GM23338 (cell line): ENCODE results near the gene PIAS1. TPM values are rescaled to one million over a fixed set of nuclear protein-coding genes. Genes with fewer than 3 reads are reported as not detected.

Source experiments
- ATAC-seq: fragments of 200-7000 bp; cut with Tn5 transposase; 3 replicates; pipeline ENCODE4 v1.9.1; 2020
- DNase-seq: peaks from one replicate; pipeline ENCODE4 v3.0.0-alpha.2; 2015; ENCODE audit warnings: low spot score
- H2AFZ ChIP-seq: fragments of 200-600 bp; sonication (generic); 2 replicates; pipeline ENCODE4 v1.8.0; 2016; ENCODE audit warnings: antibody characterized with exemption, mild to moderate bottlenecking, moderate library complexity
- H3F3A ChIP-seq: fragments of 200-600 bp; sonication (generic); replicated peaks from 2 replicates; pipeline ENCODE4 v1.8.0; 2017; ENCODE audit warnings: antibody characterized with exemption, mixed run types, low read depth
- H3K27ac ChIP-seq: fragments of 200-600 bp; sonication (generic); 2 replicates; pipeline ENCODE4 v1.6.1; 2016; ENCODE audit warnings: low read depth
- H3K27me3 ChIP-seq: fragments of 200-600 bp; sonication (generic); 2 replicates; pipeline ENCODE4 v1.8.0; 2016; ENCODE audit warnings: mild to moderate bottlenecking, mixed run types, moderate library complexity; ENCODE audit not compliant: insufficient read depth
- H3K36me3 ChIP-seq: fragments of 200-600 bp; sonication (generic); 2 replicates; pipeline ENCODE4 v1.8.0; 2016; ENCODE audit warnings: mild to moderate bottlenecking; ENCODE audit not compliant: insufficient read depth
- H3K4me1 ChIP-seq: fragments of 200-600 bp; sonication (generic); 2 replicates; pipeline ENCODE4 v1.8.0; 2016; ENCODE audit warnings: mild to moderate bottlenecking, moderate library complexity; ENCODE audit not compliant: insufficient read depth
- H3K4me2 ChIP-seq: fragments of 200-600 bp; sonication (generic); 2 replicates; pipeline ENCODE4 v1.7.1; 2017; ENCODE audit warnings: mixed run types
- H3K4me3 ChIP-seq: fragments of 200-600 bp; sonication (generic); 2 replicates; pipeline ENCODE4 v1.6.1; 2016; ENCODE audit warnings: mixed run types
- H3K79me2 ChIP-seq: fragments of 200-600 bp; sonication (generic); replicated peaks from 2 replicates; pipeline ENCODE4 v1.8.0; 2017; ENCODE audit warnings: mild to moderate bottlenecking; ENCODE audit not compliant: insufficient read depth
- H3K9me2 ChIP-seq: fragments of 200-600 bp; sonication (generic); 2 replicates; pipeline ENCODE4 v1.8.0; 2017; ENCODE audit not compliant: insufficient read depth
- H4K20me1 ChIP-seq: fragments of 200-600 bp; sonication (generic); replicated peaks from 2 replicates; pipeline ENCODE4 v1.8.0; 2017; ENCODE audit warnings: mild to moderate bottlenecking; ENCODE audit not compliant: insufficient read depth
- H3K27ac Mint-ChIP-seq: 2 replicates; pipeline ENCODE4 v1.8.0; 2020; ENCODE audit warnings: inconsistent platforms, mild to moderate bottlenecking, moderate library complexity, mixed read lengths
- H3K27me3 Mint-ChIP-seq: 3 replicates; pipeline ENCODE4 v1.8.0; 2022; ENCODE audit warnings: low read depth, mild to moderate bottlenecking, moderate library complexity, mixed read lengths, inconsistent platforms; ENCODE audit not compliant: insufficient read depth, poor library complexity
- H3K36me3 Mint-ChIP-seq: 3 replicates; pipeline ENCODE4 v1.8.0; 2021; ENCODE audit warnings: low read depth, mild to moderate bottlenecking, inconsistent platforms, moderate library complexity, mixed read lengths
- H3K4me1 Mint-ChIP-seq: 3 replicates; pipeline ENCODE4 v1.8.0; 2020; ENCODE audit warnings: mild to moderate bottlenecking, inconsistent platforms, mixed read lengths
- H3K4me3 Mint-ChIP-seq: 3 replicates; pipeline ENCODE4 v1.8.0; 2021; ENCODE audit warnings: moderate library complexity, mild to moderate bottlenecking, inconsistent platforms, mixed read lengths
- H3K9me3 Mint-ChIP-seq: 3 replicates; pipeline ENCODE4 v1.8.0; 2020; ENCODE audit warnings: moderate library complexity, mild to moderate bottlenecking, inconsistent platforms, mixed read lengths
- CREB1 ChIP-seq: fragments of 250-450 bp; sonication (Bioruptor Pico); IDR thresholded peaks from 2 replicates; pipeline ENCODE4 v1.5.0; 2020; ENCODE audit warnings: low read depth, mild to moderate bottlenecking, moderate library complexity
- CTCF ChIP-seq, 2 experiments: fragments of 200-600 bp in 1 of 2; sonication (generic) in 1 of 2; conservative IDR thresholded peaks; 2 replicates each; pipeline versions ENCODE4 v1.5.1 to v1.6.1; 2016 to 2017; ENCODE audit warnings: antibody characterized with exemption in 2 of 2, low read depth in 2 of 2, mild to moderate bottlenecking in 2 of 2, moderate library complexity in 1 of 2
- ETS1 ChIP-seq: IDR thresholded peaks from 2 replicates; pipeline ENCODE4 v1.6.1; 2016; ENCODE audit warnings: antibody characterized with exemption
- EZH2 ChIP-seq: fragments of 200-600 bp; sonication (generic); IDR thresholded peaks from one replicate; pipeline ENCODE4 v1.8.0; 2017; ENCODE audit warnings: antibody characterized with exemption, mild to moderate bottlenecking, low read depth; ENCODE audit not compliant: unreplicated experiment
- EZH2phosphoT487 ChIP-seq: fragments of 200-600 bp; sonication (generic); IDR thresholded peaks from one replicate; pipeline ENCODE4 v1.8.1; 2018; ENCODE audit warnings: antibody characterized with exemption; ENCODE audit not compliant: unreplicated experiment
- NANOG ChIP-seq: IDR thresholded peaks from 2 replicates; pipeline ENCODE4 v1.6.1; 2016; ENCODE audit warnings: antibody characterized with exemption, borderline replicate concordance
- POLR2AphosphoS5 ChIP-seq: IDR thresholded peaks from 2 replicates; pipeline ENCODE4 v1.6.1; 2016; ENCODE audit warnings: antibody characterized with exemption, low read depth
- REST ChIP-seq: IDR thresholded peaks from one replicate; pipeline ENCODE4 v1.6.1; 2018; ENCODE audit warnings: antibody characterized with exemption; ENCODE audit not compliant: unreplicated experiment
- STAT1 ChIP-seq: IDR thresholded peaks from one replicate; pipeline ENCODE4 v1.6.1; 2016; ENCODE audit warnings: antibody characterized with exemption; ENCODE audit not compliant: unreplicated experiment
- ZNF114 ChIP-seq: fragments of 250-450 bp; sonication (Bioruptor Pico); IDR thresholded peaks from 2 replicates; pipeline ENCODE4 v1.5.0; 2020; ENCODE audit warnings: mild to moderate bottlenecking, moderate library complexity
- ZNF462 ChIP-seq: fragments of 250-450 bp; sonication (Bioruptor Pico); IDR thresholded peaks from 2 replicates; pipeline ENCODE4 v1.5.0; 2020; ENCODE audit warnings: mild to moderate bottlenecking, moderate library complexity
- polyA plus RNA-seq: library from polyadenylated mRNA; unstranded; fragments of >200 nt; fragmentation: Nextera tagmentation; extraction: Ambion mirVana; gene quantifications from 2 replicates; pipeline ENCODE4 v1.2.1, GENCODE V29; 2016
- total RNA-seq: library from RNA; depleted of rRNA; stranded (reverse); fragments of >200 nt; shearing (Covaris generic); gene quantifications from 2 replicates; pipeline ENCODE4 v1.2.3, GENCODE V29; 2014

The PIAS1 gene
- total and polyA plus RNA-seq, 2 experiments from 2014 or later = 30.7 to 32.1 TPM

GRCh38 chr15:68103603-68104002 lies 49.5 kb downstream of the PIAS1 start:
- Mint-ChIP-seq H3K9me3 (peaks cover 13% of the 10 kb centered on the region), H3K4me1 (peaks cover 6% of the 10 kb centered on the region; the same call in 2 of the 3 replicates), H3K27ac (no peak overlapping the region), H3K36me3 (peaks cover 35% of the 10 kb centered on the region), H3K4me3 (no peak overlapping the region), H3K27me3 (no peaks in the 10 kb centered on the region)
- Histone ChIP-seq H3F3A (no peaks in the 10 kb centered on the region), H3K9me2 (no peaks in the 10 kb centered on the region), H3K4me3 (no peak overlapping the region), H3K4me2 (no peak overlapping the region), H2AFZ (no peak overlapping the region), H3K4me1 (peaks cover 6% of the 10 kb centered on the region), H4K20me1 (no peaks in the 10 kb centered on the region), H3K27me3 (no peaks in the 10 kb centered on the region), H3K79me2 (peaks cover 39% of the 10 kb centered on the region), H3K36me3 (no peaks in the 10 kb centered on the region), H3K27ac (no peak overlapping the region)
- TF ChIP-seq CTCF (conservative IDR thresholded peaks at IDR 0.05; ENCODE audit: low read depth in 2 of 2) = no peak
- no peak for TF ChIP-seq REST
- no peak for TF ChIP-seq NANOG
- no peak for TF ChIP-seq STAT1
- no peak for TF ChIP-seq POLR2AphosphoS5
- TF ChIP-seq ZNF462 = no peak
- TF ChIP-seq CREB1 (CRISPR knock-in tag) = no peak
- TF ChIP-seq ZNF114 (CRISPR knock-in tag) = no peak
- no peak for TF ChIP-seq ETS1
- TF ChIP-seq EZH2phosphoT487 = no peak
- no peak for TF ChIP-seq EZH2
- no peak for DNase-seq
- ATAC-seq = no peak
